ENCODE results near the gene ANKS1A.
A peak's percentile ranks its signal among the peaks of the same experiment; 100 is the strongest.

ANKS1A gene

DNA sequence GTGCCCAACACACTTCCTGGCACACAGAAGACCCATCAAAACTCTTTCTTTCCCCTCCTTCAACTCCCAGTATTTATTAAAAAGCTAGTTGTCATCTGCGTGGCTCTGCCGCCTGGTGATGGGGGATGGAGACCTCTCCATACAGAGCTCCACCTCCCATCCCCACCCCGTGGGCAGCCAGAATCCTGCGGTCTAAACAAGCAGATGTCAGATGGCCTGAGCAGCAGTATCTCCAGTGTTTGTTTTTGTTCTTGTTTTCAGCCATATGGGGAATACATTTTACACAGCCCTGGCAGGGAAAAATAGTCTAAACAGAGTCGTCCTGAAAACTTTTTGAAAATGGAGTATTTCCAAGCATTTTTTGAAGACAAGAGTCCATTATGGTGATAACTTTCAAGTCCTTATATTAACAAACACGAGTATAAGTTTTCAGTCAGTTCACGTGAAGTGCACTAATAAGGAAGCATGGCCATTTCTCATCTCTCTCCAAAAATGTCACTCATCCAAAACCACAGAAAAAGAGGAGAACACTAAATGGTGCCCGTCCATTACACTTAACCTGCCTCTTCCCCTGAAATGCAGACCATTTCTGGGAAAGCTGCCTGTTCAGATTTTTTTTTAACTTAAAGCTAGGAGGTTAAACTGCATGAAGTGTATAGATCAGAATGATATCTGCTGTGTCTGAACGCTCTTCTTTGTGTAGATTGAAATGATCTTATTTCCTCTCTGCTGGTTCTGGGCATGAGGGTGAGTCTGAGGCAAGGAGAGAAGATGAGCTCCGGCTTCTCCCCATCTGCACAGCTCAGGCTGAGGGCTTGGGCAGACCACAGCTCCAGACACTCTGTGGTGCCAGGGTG lies 161.1 kb downstream of the ANKS1A start:
- no peaks in the 10 kb centered on the region for H3K9me3 ChIP-seq (ENCODE audit: control insufficient read depth, insufficient read depth, low read depth, low read length)
- peaks cover 4 to 6% of the 10 kb centered on the region in 2 experiments; a peak in 2 of 3 replicates for H3K36me3 ChIP-seq (ENCODE audit: control insufficient read depth in 2 of 2, insufficient read depth in 1 of 2, low read length in 2 of 2)
- ChIA-PET POLR2A (no interaction called here), CTCF (interaction anchor here (1.1 to 6.0 kb wide), 3 partner anchors 63 to 185 kb away, joined by 4 to 31 read pairs (median 5); no protein-coding TSS in a partner anchor)
- H3K4me1 ChIP-seq (ENCODE audit: control insufficient read depth, insufficient read depth, low read length) = peaks cover 15% of the 10 kb centered on the region
- no peak overlapping the region for H3K4me3 ChIP-seq (ENCODE audit: low read depth, low read length)
- no peak overlapping the region for H3K27ac ChIP-seq (ENCODE audit: extremely low read depth, low read depth, low read length)
- TF ChIP-seq, protein P1, sequence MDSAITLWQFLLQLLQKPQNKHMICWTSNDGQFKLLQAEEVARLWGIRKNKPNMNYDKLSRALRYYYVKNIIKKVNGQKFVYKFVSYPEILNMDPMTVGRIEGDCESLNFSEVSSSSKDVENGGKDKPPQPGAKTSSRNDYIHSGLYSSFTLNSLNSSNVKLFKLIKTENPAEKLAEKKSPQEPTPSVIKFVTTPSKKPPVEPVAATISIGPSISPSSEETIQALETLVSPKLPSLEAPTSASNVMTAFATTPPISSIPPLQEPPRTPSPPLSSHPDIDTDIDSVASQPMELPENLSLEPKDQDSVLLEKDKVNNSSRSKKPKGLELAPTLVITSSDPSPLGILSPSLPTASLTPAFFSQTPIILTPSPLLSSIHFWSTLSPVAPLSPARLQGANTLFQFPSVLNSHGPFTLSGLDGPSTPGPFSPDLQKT (IDR thresholded peaks at IDR 0.05; ENCODE audit: borderline replicate concordance, low read depth, low read length) = no peak
- TF ChIP-seq ZIC2 (tag by site-specific recombination; IDR thresholded peaks at IDR 0.05) = peak; percentile 16; the same call in 1 of the 2 replicates

DNA sequence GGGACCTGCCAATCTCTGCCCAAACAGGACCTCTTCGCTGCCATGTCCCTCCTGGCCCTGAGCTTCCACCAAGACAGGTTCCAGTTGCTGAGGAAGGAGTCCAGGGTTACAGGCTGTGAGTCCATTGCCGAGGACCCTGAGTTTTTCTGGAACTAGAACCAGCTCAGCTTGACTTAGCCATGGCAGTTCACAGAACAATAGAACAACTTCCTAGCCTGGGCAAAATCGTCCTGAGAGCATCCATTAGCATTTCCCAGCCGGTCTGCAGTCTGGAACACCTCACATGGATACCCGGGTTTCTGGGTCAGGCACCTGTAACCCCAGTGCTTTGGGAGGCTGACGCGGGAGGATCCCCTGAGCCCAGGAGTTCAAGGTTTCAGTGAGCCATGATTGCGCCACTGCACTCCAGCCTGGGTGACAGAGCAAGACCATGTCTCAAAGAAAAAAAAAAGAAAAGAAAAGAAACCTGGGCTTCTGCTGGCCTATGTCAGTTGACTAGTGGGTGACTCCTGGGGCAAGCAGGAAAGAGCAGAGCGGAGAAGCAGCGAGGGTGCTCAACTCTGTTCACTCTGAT lies 161.8 kb downstream of the ANKS1A start:
- no peak overlapping the region for H3K27ac ChIP-seq (ENCODE audit: extremely low read depth, low read depth, low read length)
- ChIA-PET POLR2A (no interaction called here), CTCF (interaction anchor here (1.5 to 6.0 kb wide), 2 partner anchors 64 to 89 kb away, joined by 5 to 31 read pairs; no protein-coding TSS in a partner anchor)
- no peaks in the 10 kb centered on the region for H3K9me3 ChIP-seq (ENCODE audit: control insufficient read depth, insufficient read depth, low read depth, low read length)
- peaks cover 15% of the 10 kb centered on the region for H3K4me1 ChIP-seq (ENCODE audit: control insufficient read depth, insufficient read depth, low read length)
- H3K36me3 ChIP-seq (ENCODE audit: control insufficient read depth in 2 of 2, insufficient read depth in 1 of 2, low read length in 2 of 2) = peaks cover 4 to 6% of the 10 kb centered on the region in 2 experiments; a peak in 2 of 3 replicates
- H3K4me3 ChIP-seq (ENCODE audit: low read depth, low read length) = no peak overlapping the region
- TF ChIP-seq ZNF560 (tag by site-specific recombination; IDR thresholded peaks at IDR 0.05; ENCODE audit: borderline replicate concordance) (no peak), OSR2 (tag by site-specific recombination; IDR thresholded peaks at IDR 0.05) (no peak), ZNF274 (IDR thresholded peaks at IDR 0.05; ENCODE audit: low read length) (no peak), ZNF274 (tag by site-specific recombination; IDR thresholded peaks at IDR 0.05; ENCODE audit: borderline replicate concordance) (no peak), GLI4 (tag by site-specific recombination; IDR thresholded peaks at IDR 0.05) (no peak), ZSCAN30 (tag by site-specific recombination; IDR thresholded peaks at IDR 0.05) (no peak), ZXDB (tag by site-specific recombination; IDR thresholded peaks at IDR 0.05) (no peak), ZNF121 (tag by site-specific recombination; IDR thresholded peaks at IDR 0.05) (no peak), ZNF558 (tag by site-specific recombination; IDR thresholded peaks at IDR 0.05) (no peak)
- TF ChIP-seq, protein P2, sequence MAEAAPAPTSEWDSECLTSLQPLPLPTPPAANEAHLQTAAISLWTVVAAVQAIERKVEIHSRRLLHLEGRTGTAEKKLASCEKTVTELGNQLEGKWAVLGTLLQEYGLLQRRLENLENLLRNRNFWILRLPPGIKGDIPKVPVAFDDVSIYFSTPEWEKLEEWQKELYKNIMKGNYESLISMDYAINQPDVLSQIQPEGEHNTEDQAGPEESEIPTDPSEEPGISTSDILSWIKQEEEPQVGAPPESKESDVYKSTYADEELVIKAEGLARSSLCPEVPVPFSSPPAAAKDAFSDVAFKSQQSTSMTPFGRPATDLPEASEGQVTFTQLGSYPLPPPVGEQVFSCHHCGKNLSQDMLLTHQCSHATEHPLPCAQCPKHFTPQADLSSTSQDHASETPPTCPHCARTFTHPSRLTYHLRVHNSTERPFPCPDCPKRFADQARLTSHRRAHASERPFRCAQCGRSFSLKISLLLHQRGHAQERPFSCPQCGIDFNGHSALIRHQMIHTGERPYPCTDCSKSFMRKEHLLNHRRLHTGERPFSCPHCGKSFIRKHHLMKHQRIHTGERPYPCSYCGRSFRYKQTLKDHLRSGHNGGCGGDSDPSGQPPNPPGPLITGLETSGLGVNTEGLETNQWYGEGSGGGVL (tag by site-specific recombination; IDR thresholded peaks at IDR 0.05) = no peak
- TF ChIP-seq, protein P3, sequence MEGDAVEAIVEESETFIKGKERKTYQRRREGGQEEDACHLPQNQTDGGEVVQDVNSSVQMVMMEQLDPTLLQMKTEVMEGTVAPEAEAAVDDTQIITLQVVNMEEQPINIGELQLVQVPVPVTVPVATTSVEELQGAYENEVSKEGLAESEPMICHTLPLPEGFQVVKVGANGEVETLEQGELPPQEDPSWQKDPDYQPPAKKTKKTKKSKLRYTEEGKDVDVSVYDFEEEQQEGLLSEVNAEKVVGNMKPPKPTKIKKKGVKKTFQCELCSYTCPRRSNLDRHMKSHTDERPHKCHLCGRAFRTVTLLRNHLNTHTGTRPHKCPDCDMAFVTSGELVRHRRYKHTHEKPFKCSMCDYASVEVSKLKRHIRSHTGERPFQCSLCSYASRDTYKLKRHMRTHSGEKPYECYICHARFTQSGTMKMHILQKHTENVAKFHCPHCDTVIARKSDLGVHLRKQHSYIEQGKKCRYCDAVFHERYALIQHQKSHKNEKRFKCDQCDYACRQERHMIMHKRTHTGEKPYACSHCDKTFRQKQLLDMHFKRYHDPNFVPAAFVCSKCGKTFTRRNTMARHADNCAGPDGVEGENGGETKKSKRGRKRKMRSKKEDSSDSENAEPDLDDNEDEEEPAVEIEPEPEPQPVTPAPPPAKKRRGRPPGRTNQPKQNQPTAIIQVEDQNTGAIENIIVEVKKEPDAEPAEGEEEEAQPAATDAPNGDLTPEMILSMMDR (tag by site-specific recombination; IDR thresholded peaks at IDR 0.05) = no peak
- TF ChIP-seq, protein P4, sequence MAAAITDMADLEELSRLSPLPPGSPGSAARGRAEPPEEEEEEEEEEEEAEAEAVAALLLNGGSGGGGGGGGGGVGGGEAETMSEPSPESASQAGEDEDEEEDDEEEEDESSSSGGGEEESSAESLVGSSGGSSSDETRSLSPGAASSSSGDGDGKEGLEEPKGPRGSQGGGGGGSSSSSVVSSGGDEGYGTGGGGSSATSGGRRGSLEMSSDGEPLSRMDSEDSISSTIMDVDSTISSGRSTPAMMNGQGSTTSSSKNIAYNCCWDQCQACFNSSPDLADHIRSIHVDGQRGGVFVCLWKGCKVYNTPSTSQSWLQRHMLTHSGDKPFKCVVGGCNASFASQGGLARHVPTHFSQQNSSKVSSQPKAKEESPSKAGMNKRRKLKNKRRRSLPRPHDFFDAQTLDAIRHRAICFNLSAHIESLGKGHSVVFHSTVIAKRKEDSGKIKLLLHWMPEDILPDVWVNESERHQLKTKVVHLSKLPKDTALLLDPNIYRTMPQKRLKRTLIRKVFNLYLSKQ (tag by site-specific recombination; IDR thresholded peaks at IDR 0.05; ENCODE audit: borderline replicate concordance) = no peak
- TF ChIP-seq, protein P5, sequence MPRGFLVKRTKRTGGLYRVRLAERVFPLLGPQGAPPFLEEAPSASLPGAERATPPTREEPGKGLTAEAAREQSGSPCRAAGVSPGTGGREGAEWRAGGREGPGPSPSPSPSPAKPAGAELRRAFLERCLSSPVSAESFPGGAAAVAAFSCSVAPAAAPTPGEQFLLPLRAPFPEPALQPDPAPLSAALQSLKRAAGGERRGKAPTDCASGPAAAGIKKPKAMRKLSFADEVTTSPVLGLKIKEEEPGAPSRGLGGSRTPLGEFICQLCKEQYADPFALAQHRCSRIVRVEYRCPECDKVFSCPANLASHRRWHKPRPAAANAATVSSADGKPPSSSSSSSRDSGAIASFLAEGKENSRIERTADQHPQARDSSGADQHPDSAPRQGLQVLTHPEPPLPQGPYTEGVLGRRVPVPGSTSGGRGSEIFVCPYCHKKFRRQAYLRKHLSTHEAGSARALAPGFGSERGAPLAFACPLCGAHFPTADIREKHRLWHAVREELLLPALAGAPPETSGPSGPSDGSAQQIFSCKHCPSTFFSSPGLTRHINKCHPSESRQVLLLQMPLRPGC (tag by site-specific recombination; IDR thresholded peaks at IDR 0.05) = no peak
- TF ChIP-seq, protein P1 (IDR thresholded peaks at IDR 0.05; ENCODE audit: borderline replicate concordance, low read depth, low read length) = no peak

All from HEK293 (cell line).